ENCODE results near the gene SZT2. TPM values are rescaled to one million over a fixed set of nuclear protein-coding genes. Genes with fewer than 3 reads are reported as not detected.

SZT2 gene
- total RNA-seq, 1 experiment from 2014 or later, result 22.2 TPM

DNA sequence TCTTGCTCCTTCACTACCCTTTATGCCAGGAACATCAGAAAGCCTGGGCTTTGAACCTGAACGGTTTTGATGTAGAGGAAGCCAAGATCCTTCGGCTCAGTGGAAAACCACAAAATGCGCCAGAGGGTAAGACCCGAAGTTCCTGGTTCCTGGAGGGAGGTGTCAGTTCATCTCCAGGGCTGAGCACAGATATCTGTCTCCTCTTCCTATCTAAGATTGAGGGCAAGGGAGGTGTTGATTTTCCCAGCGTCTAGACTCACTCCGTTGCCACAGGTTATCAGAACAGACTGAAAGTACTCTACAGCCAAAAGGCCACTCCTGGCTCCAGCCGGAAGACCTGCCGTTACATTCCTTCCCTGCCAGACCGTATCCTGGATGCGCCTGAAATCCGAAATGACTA, 30.0 kb upstream of the SZT2 start:
- Histone ChIP-seq H3K9me3 (ENCODE audit: low read length) (no peaks in the 10 kb centered on the region), H3K9me2 (replicated peaks; ENCODE audit: low read length) (no peaks in the 10 kb centered on the region), H3K27ac (ENCODE audit: low read length) (peak overlapping the region; percentile 64), H3F3A (ENCODE audit: low read length, unreplicated experiment) (peaks cover 11% of the 10 kb centered on the region), H3K27me3 (ENCODE audit: low read length) (no peaks in the 10 kb centered on the region), H3K36me3 (ENCODE audit: low read depth, low read length) (peaks cover 45% of the 10 kb centered on the region), H4K20me1 (ENCODE audit: low read length) (peaks cover 13% of the 10 kb centered on the region), H3K79me2 (ENCODE audit: low read length) (peaks cover 49% of the 10 kb centered on the region), H2AFZ (ENCODE audit: low read length) (no peak overlapping the region), H3K4me2 (ENCODE audit: low read length) (peak overlapping the region; percentile 83), H3K4me3 (ENCODE audit: low read length) (peak overlapping the region; percentile 93), H3K9ac (ENCODE audit: low read length) (peak overlapping the region; percentile 92), H3K4me1 (ENCODE audit: insufficient read depth, low read length) (peaks cover 26% of the 10 kb centered on the region)
- no TSS peak for BruUV-seq (replicated peaks)
- intact Hi-C loops (cut with micrococcal nuclease), result no loop called here
- ATAC-seq (no peak; the same call in 1 of the 2 replicates), DNase-seq (no peak)
- TF ChIP-seq EZH2 (IDR thresholded peaks at IDR 0.05; ENCODE audit: low read length, unreplicated experiment), result no peak
- CTCF ChIA-PET, result interaction anchor here (0.7 to 2.0 kb wide), 2 partner anchors 55 to 74 kb away, joined by 3 to 14 read pairs; partner anchors contain the start of gene C1orf210
- POLR2A ChIA-PET (ENCODE audit: unreplicated experiment), result no interaction called here

- peaks cover 58% of the 10 kb centered on the region for H3K79me2 ChIP-seq (ENCODE audit: low read length)
- H3F3A ChIP-seq (ENCODE audit: low read length, unreplicated experiment), result peaks cover 11% of the 10 kb centered on the region
- H3K4me1 ChIP-seq (ENCODE audit: insufficient read depth, low read length), result peaks cover 35% of the 10 kb centered on the region
- no peak overlapping the region for H2AFZ ChIP-seq (ENCODE audit: low read length)
- peaks cover 13% of the 10 kb centered on the region for H4K20me1 ChIP-seq (ENCODE audit: low read length)
- H3K36me3 ChIP-seq (ENCODE audit: low read depth, low read length), result peaks cover 51% of the 10 kb centered on the region
- H3K27ac ChIP-seq (ENCODE audit: low read length), result no peak overlapping the region
- intact Hi-C loops (cut with micrococcal nuclease), result no loop called here
- ChIA-PET CTCF (interaction anchor here (0.7 kb wide), 1 partner anchor 54 kb away, joined by 3 read pairs; no protein-coding TSS in a partner anchor), POLR2A (ENCODE audit: unreplicated experiment) (no interaction called here)
- TF ChIP-seq EZH2phosphoT487 (IDR thresholded peaks at IDR 0.05; ENCODE audit: borderline replicate concordance, low read length), result no peak
- TF ChIP-seq CTCF (conservative IDR thresholded peaks at IDR 0.05; ENCODE audit: low read depth, low read length), result no peak
- no peak for TF ChIP-seq EZH2 (IDR thresholded peaks at IDR 0.05; ENCODE audit: low read length, unreplicated experiment)
- DNase-seq (no peak), ATAC-seq (no peak)
- no peaks in the 10 kb centered on the region for H3K9me3 ChIP-seq (ENCODE audit: low read length)
- H3K9ac ChIP-seq (ENCODE audit: low read length), result no peak overlapping the region
- no peaks in the 10 kb centered on the region for H3K27me3 ChIP-seq (ENCODE audit: low read length)
- H3K4me2 ChIP-seq (ENCODE audit: low read length), result peak overlapping the region; percentile 83
- peak overlapping the region; percentile 93 for H3K4me3 ChIP-seq (ENCODE audit: low read length)
- BruUV-seq (replicated peaks), result no TSS peak
- H3K9me2 ChIP-seq (replicated peaks; ENCODE audit: low read length), result no peaks in the 10 kb centered on the region
Observed at GRCh38 chr1:43360616-43361015, 29.1 kb upstream of the SZT2 start.

DNA sequence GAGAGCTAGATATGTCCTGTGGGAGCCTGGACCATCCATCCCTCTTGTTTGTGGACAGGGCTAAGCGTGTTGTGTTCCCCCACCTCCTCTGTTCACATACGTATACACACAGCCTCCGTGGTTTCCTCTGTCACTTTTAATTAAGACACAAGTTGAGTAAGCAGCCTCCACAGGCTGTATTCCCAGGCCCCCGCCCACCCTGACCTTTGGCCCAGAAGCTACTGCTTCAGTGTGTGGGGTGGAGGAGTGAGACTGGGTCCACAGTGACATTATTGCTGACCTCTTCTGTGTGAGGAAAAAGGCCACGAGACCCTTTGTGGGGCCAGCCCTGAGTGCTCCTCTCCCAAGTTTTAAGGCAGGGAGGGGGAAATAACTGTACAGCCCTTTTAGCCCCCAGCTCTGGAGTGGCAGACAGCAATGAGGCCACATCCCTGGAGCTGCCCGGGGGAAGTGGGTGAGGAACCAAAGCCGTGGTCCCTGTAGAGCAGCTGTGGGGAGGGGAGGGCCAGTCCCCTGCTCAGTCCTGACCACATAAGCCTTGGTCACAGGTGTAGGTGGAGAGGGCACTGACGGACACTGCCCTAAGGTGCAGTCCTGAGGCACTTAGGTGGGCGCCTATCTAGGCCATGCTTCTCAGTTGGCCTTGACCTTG, 26.3 kb upstream of the SZT2 start:
- H3K27ac ChIP-seq (ENCODE audit: low read length), result no peak overlapping the region
- no peak overlapping the region for H2AFZ ChIP-seq (ENCODE audit: low read length)
- H4K20me1 ChIP-seq (ENCODE audit: low read length), result peaks cover 13% of the 10 kb centered on the region
- DNase-seq (no peak), ATAC-seq (no peak)
- ChIA-PET POLR2A (ENCODE audit: unreplicated experiment) (no interaction called here), CTCF (no interaction called here)
- H3K27me3 ChIP-seq (ENCODE audit: low read length), result no peaks in the 10 kb centered on the region
- H3K9me3 ChIP-seq (ENCODE audit: low read length), result no peaks in the 10 kb centered on the region
- no peak for TF ChIP-seq EZH2phosphoT487 (IDR thresholded peaks at IDR 0.05; ENCODE audit: borderline replicate concordance, low read length)
- no peak for TF ChIP-seq EZH2 (IDR thresholded peaks at IDR 0.05; ENCODE audit: low read length, unreplicated experiment)
- no peak for TF ChIP-seq CTCF (conservative IDR thresholded peaks at IDR 0.05; ENCODE audit: low read depth, low read length)
- BruUV-seq (replicated peaks), result no TSS peak
- H3K4me3 ChIP-seq (ENCODE audit: low read length), result no peak overlapping the region
- H3K79me2 ChIP-seq (ENCODE audit: low read length), result peaks cover 74% of the 10 kb centered on the region
- H3K9ac ChIP-seq (ENCODE audit: low read length), result no peak overlapping the region
- H3K9me2 ChIP-seq (replicated peaks; ENCODE audit: low read length), result no peaks in the 10 kb centered on the region
- H3F3A ChIP-seq (ENCODE audit: low read length, unreplicated experiment), result peaks cover 11% of the 10 kb centered on the region
- peaks cover 51% of the 10 kb centered on the region for H3K36me3 ChIP-seq (ENCODE audit: low read depth, low read length)
- H3K4me2 ChIP-seq (ENCODE audit: low read length), result no peak overlapping the region
- intact Hi-C loops (cut with micrococcal nuclease), result no loop called here
- H3K4me1 ChIP-seq (ENCODE audit: insufficient read depth, low read length), result peaks cover 43% of the 10 kb centered on the region

Data from PC-3 (cell line).